Breast epithelium (tissue), 4 donors: Measurements from ENCODE around the gene HMGXB4. TPM values are rescaled to one million over a fixed set of nuclear protein-coding genes. Genes with fewer than 3 reads are reported as not detected.

Source experiments
- DNase-seq, 2 donors: peaks; one replicate each; pipeline ENCODE4 v3.0.0-alpha.2; 2019; ENCODE audit warnings: low spot score in 2 of 2
- H3K27ac ChIP-seq, 2 donors: fragments of 200-600 bp; sonication (generic) in 1 of 2; one replicate each; pipeline ENCODE4 v1.5.1; 2016 to 2019; ENCODE audit warnings: mild to moderate bottlenecking in 1 of 2
- H3K27me3 ChIP-seq, 2 donors: fragments of 200-600 bp; sonication (generic) in 1 of 2; one replicate each; pipeline versions ENCODE4 v1.5.1 to v1.6.0; 2017 to 2019; ENCODE audit warnings: control low read depth in 1 of 2, mild to moderate bottlenecking in 1 of 2
- H3K36me3 ChIP-seq: fragments of 200-600 bp; one replicate; pipeline ENCODE4 v1.5.1; 2019
- H3K4me1 ChIP-seq, 2 donors: fragments of 200-600 bp; sonication (generic); one replicate each; pipeline ENCODE4 v1.5.1; 2016 to 2019; ENCODE audit warnings: control low read depth in 1 of 2
- H3K4me3 ChIP-seq, 3 donors: fragments of 200-600 bp; sonication (generic); 1 replicate in 2 of 3; 2 replicates in 1 of 3; pipeline ENCODE4 v1.5.1; 2016 to 2019; ENCODE audit warnings: mild to moderate bottlenecking in 3 of 3, moderate library complexity in 2 of 3
- H3K9me3 ChIP-seq, 2 donors: fragments of 200-600 bp; sonication (generic) in 1 of 2; one replicate each; pipeline ENCODE4 v1.5.1; 2016 to 2019; ENCODE audit warnings: control low read depth in 1 of 2
- POLR2A ChIP-seq: fragments of 450-650 bp; IDR thresholded peaks from one replicate; pipeline ENCODE4 v1.6.1; 2016; ENCODE audit warnings: antibody characterized with exemption, mild to moderate bottlenecking, moderate library complexity
- POLR2AphosphoS5 ChIP-seq, 3 donors: sonication (generic); formaldehyde crosslinking; IDR thresholded peaks; one replicate each; pipeline ENCODE4 v1.6.1; 2017; ENCODE audit warnings: antibody characterized with exemption in 3 of 3
- intact Hi-C: fragments of 100-400 bp; cut with DNase I; formaldehyde crosslinking; loops from one replicate; pipeline ENCODE4 v1.15.1; 2023; ENCODE audit warnings: low total_unique reads
- total RNA-seq, 3 donors: library from RNA; depleted of rRNA; stranded (reverse); fragments of >200 nt; gene quantifications; one replicate each; pipeline ENCODE4 v1.1.0, GENCODE V29; 2016
- TF ChIP-seq, protein P1 (sequence below), 3 donors: fragments of 450-650 bp; IDR thresholded peaks; one replicate each; pipeline ENCODE4 v1.5.1; 2016 to 2017; ENCODE audit warnings: antibody characterized with exemption in 3 of 3, mild to moderate bottlenecking in 3 of 3, moderate library complexity in 3 of 3

Gene HMGXB4
- total RNA-seq, 3 donors from 2014 or later = 12.8 to 28.5 (median 26.2) TPM

DNA sequence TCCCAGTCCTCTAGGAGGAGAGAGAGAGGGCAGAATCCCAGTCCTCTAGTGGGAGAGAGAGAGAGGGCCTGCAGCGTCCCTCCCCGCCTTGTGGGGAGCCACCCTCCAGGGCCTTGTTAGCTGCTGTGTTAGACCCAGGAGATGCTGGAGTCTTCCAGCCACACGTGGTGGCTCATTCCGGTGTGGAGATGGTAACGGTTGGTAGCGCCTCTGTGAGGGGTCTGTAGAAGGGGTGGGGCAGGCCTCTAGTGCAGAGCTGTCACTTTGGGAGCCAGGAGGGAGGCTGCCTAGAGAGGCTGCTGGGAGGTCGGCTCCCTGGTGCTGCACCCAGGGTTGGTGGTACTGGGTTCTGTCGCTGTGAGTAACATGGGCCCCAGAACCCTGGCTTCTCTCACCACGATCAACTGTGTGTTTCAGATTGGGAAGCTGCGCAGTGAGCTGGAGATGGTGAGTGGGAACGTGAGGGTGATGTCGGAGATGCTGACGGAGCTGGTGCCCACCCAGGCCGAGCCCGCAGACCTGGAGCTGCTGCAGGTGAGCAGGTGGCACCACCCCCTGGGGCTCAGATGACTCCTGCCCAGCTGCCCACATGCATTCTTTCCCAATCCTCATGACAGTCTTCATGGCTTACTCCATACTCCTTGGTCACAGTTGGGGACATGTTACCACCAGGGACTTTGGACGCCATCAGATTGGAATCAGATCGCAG, 69.7 kb downstream of the HMGXB4 start:
- Histone ChIP-seq H3K27me3 (no peaks in the 10 kb centered on the region), H3K36me3 (peaks cover 5% of the 10 kb centered on the region), H3K9me3 (no peaks in the 10 kb centered on the region), H3K4me1 (no peaks in the 10 kb centered on the region), H3K27ac (no peak overlapping the region), H3K4me3 (no peak overlapping the region)
- DNase-seq = no peak
- TF ChIP-seq, protein P1, sequence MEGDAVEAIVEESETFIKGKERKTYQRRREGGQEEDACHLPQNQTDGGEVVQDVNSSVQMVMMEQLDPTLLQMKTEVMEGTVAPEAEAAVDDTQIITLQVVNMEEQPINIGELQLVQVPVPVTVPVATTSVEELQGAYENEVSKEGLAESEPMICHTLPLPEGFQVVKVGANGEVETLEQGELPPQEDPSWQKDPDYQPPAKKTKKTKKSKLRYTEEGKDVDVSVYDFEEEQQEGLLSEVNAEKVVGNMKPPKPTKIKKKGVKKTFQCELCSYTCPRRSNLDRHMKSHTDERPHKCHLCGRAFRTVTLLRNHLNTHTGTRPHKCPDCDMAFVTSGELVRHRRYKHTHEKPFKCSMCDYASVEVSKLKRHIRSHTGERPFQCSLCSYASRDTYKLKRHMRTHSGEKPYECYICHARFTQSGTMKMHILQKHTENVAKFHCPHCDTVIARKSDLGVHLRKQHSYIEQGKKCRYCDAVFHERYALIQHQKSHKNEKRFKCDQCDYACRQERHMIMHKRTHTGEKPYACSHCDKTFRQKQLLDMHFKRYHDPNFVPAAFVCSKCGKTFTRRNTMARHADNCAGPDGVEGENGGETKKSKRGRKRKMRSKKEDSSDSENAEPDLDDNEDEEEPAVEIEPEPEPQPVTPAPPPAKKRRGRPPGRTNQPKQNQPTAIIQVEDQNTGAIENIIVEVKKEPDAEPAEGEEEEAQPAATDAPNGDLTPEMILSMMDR (IDR thresholded peaks at IDR 0.05) = no peak
- TF ChIP-seq POLR2AphosphoS5 (IDR thresholded peaks at IDR 0.05) (no peak), POLR2A (no peak)
- intact Hi-C loops = no loop called here

DNA sequence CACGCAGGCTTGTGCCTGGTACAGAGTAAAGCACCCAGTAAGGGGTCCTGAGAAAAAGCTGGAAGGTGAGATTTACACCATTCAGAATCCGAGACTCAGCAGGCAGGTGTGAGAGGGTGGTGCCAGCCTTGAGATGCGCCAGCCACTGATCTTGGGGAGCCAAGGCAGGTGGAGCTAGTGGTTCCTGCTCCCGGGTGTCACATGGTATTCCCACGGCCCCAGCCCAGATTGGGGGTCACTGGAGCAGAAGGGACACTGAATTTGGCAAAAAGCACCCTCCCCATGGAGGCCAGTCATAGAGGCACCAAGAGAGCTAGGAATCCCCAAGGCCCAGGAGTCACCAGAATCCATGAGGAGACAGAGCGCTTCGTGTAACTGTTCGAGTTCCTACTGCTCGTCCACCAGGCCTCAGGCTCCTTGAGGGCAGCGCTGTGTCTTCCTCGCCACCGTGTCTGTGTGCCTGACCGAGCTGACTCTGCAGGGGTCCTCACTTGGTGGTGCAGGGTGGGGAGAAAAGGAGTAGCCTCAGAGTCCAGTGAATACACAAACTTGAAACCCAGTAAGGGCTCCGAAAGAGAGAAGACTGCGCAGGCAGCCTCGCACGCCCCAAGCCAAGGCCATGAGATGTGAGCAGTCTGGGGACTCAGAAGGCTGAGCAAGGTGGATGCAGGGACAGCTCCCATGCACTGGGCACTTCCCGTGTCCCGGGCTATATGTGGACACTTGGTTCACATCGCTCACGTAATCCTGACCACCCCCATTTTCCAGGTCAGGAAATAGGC, 70.6 kb downstream of the HMGXB4 start:
- H3K36me3 ChIP-seq = peaks cover 5% of the 10 kb centered on the region
- TF ChIP-seq, protein P1 (IDR thresholded peaks at IDR 0.05) = no peak
- no peak for TF ChIP-seq POLR2A
- TF ChIP-seq POLR2AphosphoS5 (IDR thresholded peaks at IDR 0.05) = no peak
- H3K4me3 ChIP-seq = no peak overlapping the region
- no peak overlapping the region for H3K27ac ChIP-seq
- H3K27me3 ChIP-seq = no peaks in the 10 kb centered on the region
- H3K9me3 ChIP-seq = no peaks in the 10 kb centered on the region
- no peak for DNase-seq
- H3K4me1 ChIP-seq = no peaks in the 10 kb centered on the region
- intact Hi-C loops = no loop called here

DNA sequence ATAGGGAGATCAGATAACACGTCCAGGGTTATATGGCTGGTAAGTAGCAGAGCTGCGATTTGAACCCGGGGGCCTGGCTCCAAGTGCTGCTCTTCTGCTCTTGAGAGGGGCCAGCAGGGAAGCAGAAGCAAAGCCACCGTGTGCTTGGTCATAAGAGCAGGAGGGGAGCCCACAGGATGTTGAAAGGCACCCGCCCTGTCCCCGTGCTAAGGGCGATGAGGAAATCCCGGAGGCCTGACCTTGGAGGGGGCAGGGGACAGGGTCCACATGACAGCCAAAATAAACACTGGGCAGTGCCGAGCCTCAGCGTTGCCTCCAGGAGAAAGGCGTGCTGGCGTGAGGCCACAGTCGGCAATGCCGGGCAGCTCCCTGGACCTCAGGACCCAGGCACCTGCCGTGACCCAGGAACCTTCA, 71.2 kb downstream of the HMGXB4 start:
- Histone ChIP-seq H3K4me1 (no peaks in the 10 kb centered on the region), H3K9me3 (no peaks in the 10 kb centered on the region), H3K27ac (no peak overlapping the region), H3K36me3 (peaks cover 5% of the 10 kb centered on the region), H3K27me3 (no peaks in the 10 kb centered on the region), H3K4me3 (no peak overlapping the region)
- TF ChIP-seq POLR2AphosphoS5 (IDR thresholded peaks at IDR 0.05) (peak in 1 of 3 donors; percentile 44), POLR2A (no peak)
- peak in 1 of 2 donors; percentile 75 for DNase-seq
- intact Hi-C loops = no loop called here

DNA sequence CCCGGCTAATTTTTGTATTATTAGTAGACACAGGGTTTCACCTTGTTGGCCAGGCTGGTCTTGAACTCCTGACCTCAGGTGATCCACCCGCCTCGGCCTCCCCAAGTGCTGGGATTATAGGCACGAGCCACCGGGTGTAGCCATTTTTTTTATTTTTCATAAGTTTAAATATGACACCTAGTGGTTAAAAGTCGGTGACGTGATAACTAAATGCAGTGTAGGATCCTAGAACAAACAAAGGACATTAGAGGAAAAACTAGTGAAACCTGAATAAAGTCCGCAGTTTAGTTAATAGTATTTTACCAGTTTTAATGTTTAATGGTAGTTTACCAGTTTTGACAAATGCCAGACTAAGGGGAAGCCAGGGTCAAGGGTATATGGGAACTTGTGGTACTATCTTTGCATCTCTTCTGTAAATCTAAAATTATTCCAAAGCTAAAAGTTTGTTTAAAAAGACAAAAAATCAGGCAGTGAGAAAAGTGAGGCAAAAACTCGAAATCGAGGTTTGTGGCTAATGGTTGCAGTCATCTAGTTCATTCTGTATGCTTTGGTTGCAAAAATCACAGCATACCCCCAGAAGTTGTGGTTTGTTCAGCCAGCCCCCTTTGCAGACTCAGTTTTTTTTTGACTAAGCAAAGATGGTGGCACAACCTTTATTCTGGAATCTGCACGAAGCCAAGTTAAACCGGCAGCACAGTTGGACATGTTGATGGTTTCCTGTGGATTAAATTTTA, 72.0 kb downstream of the HMGXB4 start:
- H3K4me1 ChIP-seq = no peaks in the 10 kb centered on the region
- DNase-seq = no peak
- peaks cover 10% of the 10 kb centered on the region for H3K36me3 ChIP-seq
- intact Hi-C loops = no loop called here
- no peak for TF ChIP-seq POLR2A
- TF ChIP-seq, protein P1 (IDR thresholded peaks at IDR 0.05) = no peak
- TF ChIP-seq POLR2AphosphoS5 (IDR thresholded peaks at IDR 0.05) = no peak
- H3K4me3 ChIP-seq = no peak overlapping the region
- no peak overlapping the region for H3K27ac ChIP-seq
- no peaks in the 10 kb centered on the region for H3K9me3 ChIP-seq
- H3K27me3 ChIP-seq = no peaks in the 10 kb centered on the region

DNA sequence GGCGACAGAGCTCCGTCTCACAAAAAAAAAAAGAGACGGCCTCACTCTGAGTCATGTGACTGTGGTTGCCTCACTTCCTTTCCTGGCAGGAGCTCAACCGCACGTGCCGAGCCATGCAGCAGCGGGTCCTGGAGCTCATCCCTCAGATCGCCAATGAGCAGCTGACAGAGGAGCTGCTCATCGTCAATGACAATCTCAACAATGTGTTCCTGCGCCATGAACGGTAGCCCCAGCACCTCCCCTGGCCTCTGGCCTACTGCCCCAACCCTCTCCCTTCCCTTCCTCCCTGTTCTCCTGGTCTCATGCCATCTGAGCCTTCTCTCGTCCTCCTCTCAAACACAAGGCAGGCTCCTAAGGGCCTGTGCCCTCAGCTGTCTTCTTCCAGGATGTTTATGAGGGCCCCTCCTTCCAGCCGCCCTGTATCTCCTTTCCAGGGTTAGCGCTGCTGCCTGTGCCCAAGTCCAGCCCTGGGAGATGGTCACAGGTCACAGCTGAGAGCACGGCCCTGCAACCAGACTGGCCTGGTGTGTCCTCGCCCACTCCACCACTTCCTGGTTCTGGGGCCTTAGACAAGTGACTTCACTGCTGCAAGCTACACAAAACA, 73.1 kb downstream of the HMGXB4 start:
- intact Hi-C loops = no loop called here
- Histone ChIP-seq H3K9me3 (no peaks in the 10 kb centered on the region), H3K4me3 (no peak overlapping the region), H3K4me1 (no peaks in the 10 kb centered on the region), H3K27me3 (no peaks in the 10 kb centered on the region), H3K27ac (peak overlapping the region; percentile 52 to 58), H3K36me3 (peaks cover 9% of the 10 kb centered on the region)
- TF ChIP-seq POLR2AphosphoS5 (IDR thresholded peaks at IDR 0.05) (peak; percentile 58 to 88 (median 74)), POLR2A (no peak)
- TF ChIP-seq, protein P1 (IDR thresholded peaks at IDR 0.05) = no peak
- no peak for DNase-seq
